NCI-H1092 (cell line): ENCODE data around the gene PRKCZ.
"Not testable (repeated sequence)": the region's sequence is repeated elsewhere in the genome, so short reads cannot be mapped to it uniquely, and the experiment has no call there.

Experiments used
- DNase-seq: peaks from one replicate; lab custom pipeline; 2025; lab: John Stamatoyannopoulos, UW

PRKCZ gene

GRCh38 chr1:2087766-2088165, 37.6 kb downstream of the PRKCZ start:
- no peak for DNase-seq

DNA sequence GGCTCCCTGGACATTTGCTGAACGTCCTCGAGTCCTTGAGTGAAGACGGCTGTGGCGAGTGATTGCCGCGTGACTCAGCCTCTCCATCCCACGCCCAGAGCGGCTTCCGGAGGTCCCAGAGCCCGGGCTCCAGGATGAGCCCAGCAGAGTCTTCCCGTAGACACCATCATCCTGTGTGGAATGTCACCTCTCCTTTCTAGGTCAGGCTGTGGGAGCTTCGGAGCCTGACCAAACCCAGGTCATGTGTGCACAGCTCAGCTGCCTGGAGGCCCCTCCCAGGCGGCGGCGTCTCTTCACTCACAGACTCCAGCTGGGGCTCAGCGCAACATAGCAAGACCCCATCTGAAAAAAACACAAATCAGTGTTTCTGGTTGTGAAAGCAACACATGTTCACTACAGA, 38.2 kb downstream of the PRKCZ start:
- DNase-seq, result no peak

DNA sequence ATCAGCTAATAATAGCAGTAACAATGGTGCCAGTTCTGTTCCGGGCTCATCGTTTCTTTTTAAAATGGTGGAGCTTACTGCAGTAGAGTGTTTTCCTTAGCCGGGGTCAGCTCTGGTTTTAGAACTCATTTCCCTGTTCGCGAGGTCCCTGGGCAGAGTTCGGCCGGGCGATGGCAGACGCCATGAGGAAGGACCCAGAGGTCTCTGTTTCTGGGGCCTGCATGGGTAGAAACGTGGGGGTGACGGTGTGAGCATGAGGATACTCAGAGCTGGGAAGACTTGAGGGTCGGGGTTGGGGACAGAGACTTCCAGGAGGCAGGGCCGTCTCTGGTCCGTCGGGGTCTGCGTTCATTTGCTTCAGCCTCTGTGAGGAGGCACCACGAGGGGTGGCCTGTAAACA, 38.8 kb downstream of the PRKCZ start:
- no peak for DNase-seq

DNA sequence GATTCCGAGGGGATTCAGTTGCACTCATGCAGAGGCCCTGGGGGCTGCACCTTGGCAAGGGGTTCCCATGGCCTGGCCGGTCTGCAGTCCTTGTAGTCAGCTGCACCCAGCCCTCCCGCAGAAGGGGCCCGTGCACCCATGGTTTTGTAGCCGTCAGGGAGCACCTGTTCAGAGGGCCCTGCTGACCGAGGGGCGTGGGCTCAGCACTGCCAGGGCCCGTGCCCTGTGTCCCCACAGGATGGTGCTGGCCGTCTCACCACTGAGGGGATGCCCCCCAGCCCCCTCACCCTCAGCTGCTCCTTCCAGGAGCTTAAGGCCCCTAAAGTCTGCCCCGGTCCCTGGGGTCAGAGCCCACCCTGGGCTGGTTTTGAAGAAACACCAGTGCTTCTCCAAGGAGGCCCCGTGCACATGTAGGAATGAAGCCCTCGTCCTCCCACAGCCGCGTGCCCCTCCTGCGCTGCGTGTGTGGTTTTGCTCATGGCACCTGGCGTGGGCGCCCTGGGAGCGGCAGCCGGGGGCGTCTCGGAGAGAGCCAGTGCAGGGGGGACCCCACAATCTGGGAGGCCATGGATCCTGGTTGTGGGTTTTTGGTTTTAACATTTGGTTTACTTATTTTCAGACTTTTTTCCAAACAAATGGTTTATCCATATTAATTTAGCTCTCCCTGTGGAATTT, 40.1 kb downstream of the PRKCZ start:
- no peak for DNase-seq

DNA sequence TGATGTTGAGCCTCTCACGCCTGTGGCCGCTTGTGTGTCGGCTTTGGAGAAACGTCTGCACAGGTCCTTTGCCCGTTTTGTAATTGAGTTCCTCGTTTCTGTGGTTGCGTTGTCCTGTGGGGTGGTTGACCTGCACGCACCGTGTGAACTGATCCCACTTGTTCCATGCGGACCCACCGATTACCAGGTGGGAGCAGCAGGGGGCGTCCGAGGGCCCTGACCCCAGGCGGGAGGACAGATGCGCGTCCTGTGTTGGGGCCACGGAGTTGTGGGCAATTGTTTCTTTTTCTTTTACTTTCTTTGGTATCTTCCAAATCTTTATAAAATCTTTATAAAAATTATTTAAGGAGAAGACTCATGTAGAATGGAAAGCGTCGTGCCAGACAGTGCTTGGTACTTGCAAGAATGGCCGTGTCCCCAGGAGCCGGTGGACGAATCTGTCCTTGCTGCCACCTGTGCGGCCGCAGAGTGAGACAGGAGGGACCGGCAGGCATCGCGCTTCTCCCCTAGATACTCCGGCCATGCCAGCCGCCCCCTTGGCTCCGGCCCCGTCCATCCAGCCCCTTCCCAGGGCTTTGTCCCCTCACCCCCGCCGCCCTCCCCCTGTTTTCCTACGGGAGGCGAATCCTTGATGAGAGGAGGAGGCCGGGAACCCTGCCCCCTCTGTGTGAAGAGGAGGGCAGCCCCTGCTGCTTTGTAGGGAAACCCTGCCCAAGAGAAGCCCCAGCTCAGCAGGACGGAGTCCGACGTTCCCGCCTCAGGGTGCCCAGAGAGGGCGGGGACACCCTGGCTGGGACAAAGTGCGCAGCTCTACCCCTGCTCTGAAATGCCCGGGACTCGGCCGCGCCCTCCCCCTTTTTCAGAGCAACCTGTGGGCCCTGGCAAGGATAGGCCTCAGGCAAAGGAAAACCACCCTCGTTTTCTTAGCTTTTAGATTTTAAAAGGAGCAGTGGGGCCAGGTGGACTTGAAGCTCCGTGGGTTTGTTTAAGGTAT, 41.7 kb downstream of the PRKCZ start:
- DNase-seq, result no peak

DNA sequence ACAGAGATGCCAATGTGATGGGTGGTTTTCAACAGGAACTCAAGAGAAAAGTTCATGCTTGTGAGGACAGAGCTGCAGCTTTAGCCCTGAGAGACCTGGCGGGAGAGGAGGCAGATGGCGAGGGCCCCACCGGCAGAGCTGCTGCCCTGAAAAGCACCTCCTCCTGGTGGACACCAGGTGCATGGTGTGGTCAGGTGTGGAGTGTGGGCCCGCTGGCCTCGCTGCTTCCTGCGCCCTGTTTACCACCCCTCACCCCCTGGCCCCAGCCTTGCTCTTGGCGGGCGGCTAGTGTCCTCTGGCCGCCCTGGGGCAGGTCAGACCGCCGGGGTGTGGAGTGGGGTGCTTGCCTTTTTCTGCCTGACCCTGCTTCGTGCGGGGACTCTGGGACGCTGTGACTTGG, 42.8 kb downstream of the PRKCZ start:
- no peak for DNase-seq

DNA sequence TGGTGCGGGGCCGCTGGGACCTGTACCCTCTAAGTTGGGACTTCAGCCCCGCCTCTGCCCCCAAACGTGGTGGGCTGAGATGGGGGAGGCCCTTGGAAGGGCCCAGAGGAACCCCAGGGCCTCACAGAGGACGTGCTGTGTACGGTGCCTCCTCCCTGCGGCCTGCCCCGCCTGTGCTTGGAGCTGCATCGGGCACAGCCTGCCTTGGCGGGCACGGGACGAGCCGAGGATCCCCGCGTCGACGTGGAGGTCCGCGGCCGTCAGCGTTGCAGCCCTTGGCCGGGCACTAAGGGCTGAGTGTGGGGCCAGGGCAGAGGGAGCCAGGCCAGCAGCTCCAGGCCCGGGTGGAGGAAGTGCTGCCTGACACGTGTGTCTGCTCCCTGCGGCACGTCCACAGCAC, 43.4 kb downstream of the PRKCZ start:
- DNase-seq, result no peak

DNA sequence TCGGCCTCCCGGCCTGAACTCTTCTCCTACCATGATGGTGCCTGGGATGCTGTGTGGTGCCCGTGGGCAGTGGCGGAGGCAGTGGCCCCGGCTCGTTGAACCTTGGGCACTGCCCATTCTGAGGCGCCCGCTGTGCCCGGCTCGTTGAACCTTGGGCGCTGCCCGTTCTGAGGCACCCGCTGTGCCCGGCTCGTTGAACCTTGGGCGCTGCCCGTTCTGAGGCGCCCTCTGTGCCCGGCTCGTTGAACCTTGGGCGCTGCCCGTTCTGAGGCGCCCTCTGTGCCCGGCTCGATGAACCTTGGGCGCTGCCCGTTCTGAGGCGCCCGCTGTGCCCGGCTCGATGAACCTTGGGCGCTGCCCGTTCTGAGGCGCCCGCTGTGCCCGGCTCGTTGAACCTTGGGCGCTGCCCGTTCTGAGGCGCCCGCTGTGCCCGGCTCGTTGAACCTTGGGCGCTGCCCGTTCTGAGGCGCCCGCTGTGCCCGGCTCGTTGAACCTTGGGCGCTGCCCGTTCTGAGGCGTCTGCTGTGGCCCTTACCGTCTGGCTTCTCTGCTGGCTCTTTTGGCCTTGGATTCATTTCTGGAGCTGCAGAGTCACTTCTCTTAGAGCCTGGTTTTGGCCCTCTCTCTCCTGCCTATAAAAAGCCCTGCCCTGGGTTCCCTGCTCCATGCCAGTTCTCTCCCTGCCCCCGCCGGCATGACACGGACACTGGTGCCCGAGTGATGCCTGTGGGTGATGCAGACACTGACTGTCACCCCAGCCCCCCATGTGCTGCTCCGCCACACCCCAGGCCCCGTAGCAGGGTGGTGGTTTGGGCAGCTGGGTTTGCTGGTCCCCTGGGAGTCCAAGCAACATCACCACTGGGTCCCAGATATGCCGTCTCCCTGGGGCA, 44.3 kb downstream of the PRKCZ start:
- not testable (repeated sequence) for DNase-seq

- no peak for DNase-seq
These were observed 45.2 kb downstream of the PRKCZ start for GRCh38 chr1:2095394-2095793.

DNA sequence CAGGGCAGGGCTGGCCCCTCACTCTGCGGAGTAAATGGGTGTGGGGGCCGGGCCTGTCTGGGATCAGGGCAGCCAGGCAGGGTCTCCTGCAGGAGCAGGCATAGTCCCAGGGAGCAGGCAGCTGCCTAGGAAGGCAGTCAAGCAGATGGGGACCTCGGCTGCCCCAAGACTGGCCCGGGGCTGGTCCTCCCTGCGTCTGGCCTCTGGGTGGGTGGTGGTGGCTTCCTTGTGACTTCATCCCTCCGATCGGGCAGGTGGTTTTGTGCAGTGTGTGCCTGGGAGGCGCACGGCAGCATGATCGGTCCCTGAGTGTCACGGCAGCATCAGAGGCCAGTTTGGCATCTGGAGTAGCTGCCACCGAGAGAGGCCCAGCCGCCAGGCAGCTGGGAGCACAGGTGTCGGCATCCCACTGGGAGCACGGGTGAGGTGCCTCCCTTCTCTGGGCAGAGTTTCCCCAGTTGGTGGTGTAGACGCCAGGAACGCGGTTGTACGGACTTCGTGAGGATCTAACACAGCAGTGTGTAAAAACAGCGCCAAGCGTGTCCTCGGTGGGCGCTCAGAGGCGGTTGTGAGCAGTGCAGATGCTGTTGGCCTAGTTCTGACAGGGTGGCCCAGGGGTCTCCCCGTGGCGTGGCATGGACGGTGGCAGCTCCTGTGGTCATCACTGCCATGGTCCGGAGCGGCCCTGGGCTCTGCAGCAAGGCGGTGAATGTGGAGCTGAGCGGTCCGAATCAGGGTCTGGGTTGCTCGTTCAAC, 45.9 kb downstream of the PRKCZ start:
- no peak for DNase-seq

DNA sequence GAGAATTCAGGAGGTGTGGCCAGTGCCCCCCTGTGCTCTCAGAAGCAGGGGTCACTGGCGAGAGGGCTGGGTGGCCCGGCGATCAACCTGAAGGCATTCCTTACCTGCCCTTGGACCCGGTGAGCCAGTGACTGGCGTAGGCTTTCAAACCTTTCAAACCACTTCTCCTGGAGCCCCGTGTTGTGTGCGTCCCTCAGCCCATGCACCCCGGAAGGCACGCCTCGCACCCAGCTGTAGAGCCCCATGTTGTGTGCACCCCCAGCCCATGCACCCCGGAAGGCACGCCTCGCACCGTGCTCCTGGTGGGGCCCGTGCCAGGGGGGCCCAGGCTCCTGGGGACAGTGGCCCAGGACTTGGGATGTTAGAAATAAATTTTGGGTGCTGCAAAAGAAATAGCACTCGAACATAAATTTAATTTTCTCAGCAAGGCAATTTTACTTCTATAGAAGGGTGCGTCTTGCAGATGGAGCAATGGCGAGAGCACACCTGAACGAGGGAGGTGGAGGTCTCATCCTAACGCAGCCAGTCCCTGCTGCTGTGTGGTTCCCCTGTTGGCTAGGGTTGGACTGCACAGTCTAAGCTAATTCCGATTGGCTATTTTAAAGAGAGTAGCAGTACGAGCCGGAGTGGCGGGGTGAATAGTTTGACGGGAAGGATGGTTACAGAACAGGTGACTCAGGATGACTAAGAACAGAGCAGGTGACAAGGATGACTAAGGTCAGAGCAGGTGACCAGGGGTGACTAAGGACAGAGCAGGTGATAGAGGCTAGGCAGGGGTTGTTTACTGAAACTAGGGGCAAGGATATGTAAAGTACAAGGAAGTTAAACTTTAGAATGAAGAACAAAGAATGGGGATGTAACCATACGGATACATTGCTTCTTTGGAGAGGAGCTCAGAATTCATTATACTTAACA, 47.4 kb downstream of the PRKCZ start:
- DNase-seq, result no peak

DNA sequence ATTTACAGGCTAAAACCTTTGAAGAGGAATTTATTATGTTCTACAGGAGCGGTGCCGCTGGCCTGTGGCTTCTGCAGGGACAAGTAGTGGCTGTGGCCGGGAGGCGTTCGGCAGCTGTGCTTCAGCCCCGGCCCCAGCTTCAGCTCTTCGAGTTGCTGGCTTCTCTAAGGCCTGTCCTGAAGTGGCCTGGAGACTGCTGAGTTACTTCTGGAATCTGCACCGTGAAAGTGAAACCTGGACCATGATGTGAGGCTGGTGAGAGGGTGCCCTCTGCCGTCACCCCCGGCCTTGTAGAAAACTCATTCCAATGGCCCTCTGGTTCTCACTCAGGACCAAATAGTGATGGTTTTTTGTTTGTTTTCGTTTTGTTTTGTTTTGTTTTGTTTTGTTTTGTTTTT, 48.1 kb downstream of the PRKCZ start:
- DNase-seq, result no peak

DNA sequence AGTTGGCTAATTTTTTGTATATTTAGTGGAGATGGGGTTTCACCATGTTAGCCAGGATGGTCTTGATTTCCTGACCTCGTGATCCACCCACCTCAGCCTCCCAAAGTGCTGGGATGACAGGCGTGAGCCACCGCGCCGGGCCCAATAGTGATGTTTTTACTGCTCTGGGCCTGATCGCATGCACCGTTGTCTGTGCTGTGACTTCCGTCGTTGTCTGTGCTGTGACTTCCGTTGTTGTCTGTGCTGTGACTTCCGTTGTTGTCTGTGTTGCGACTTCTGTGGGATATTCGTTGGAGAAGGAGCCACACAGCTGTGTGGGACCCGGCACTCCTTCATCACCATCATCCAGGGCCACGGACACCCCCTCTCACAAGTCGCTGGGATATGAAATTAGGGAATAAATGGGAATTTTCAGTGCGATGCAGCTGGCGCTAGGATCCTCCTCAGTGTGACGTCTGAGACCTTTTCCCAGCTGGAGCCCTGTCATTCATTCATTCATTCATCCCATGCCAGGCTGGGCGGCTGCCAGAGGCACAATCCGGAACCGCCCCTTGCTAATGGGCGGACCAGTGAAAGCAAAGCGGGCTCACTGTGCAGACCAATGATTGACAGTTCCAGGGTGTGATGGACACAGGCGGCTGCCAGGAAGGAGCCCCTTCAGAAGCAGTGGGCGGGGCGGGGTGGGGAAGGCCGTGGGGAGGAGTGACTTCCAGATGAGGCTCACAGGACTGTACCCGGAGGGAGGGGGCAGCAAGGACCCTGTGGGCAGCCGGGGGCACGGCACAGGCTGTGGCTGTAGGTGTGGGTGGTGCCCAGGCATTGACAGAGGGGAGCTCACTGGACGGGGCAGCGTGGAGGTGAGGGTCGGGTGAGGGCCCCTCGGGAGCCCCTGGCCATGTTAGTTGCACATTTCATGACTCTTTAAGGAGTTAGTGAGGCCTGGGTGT, 48.9 kb downstream of the PRKCZ start:
- DNase-seq, result no peak

DNA sequence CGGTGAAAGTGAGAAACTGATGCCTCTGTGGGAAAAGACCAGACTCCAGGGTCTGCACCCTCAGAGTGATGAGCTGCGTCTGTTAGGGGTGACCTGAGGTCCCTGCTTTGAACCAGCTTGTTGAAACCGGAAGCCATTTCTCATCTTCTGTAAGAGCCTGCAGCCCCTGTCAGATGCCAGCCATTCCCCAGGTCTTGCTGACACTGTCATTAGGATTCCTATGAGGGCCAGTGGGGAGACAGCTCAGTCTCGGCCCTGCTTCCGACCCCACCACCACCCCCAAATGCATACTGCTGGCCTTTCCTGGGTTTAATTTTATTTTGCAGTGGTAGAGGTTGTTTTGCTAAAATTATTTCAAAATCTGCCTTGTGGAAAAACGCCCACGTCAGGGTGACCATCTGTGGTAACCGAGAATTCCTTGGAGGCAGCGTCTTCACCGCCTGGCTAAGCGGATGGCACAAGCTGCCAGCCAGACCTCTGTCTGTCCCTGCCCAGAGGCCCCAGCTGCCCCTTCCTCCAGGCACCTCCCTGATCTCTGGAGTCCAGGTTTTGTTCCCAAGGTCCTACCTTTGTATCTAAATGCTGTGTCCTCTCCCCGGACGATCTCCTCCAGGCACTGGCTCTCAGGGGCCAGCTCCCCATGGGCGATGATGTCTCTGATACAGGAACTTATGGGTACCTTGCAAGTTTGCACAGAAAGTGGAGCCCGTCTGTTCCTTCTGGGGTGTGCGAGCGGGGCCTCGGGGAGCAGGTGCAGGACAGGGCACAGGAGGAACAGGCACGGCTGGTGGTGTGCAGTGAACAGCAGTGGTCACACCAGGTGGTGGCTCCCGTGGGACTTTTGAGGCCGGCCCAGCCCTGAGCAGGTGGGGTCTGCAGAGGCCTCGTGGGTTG, 49.9 kb downstream of the PRKCZ start:
- DNase-seq, result no peak

DNA sequence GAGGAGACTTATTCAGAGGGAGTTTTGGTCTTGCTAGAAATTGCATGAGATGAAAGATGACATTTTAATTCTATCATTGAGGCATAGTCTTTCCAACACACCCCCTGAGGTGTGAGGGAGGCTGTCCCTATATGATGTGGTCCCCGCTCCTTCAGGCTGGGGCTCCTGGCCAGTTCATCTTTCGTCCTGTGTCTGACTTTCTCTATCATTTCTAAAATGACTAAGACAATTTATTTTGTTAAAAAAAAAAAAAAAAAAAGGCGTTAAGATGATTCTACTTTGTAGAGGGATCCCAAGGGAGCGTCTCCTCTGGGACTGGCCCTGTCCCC, 50.5 kb downstream of the PRKCZ start:
- DNase-seq, result no peak

DNA sequence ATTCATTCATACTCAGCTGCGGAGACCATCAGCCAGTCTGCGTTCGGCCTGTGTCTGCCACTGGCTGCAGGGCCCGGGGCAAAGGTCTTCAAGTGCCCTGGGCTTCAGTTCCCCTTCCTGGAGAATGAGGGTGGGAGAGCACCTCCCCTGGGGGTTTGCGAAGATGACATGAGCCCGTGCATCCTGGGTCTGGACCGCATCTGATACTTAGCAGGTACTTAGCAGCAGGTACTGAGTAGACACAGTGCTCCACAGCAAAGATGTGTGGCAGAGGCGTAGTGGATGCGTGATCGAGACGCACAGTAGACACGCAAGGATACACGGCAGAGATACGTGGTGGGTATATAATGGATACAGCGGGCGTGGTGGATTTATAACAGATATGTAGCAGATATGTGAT, 51.3 kb downstream of the PRKCZ start:
- DNase-seq, result no peak

- no peak for DNase-seq
These were observed 51.7 kb downstream of the PRKCZ start for GRCh38 chr1:2101946-2102345.

DNA sequence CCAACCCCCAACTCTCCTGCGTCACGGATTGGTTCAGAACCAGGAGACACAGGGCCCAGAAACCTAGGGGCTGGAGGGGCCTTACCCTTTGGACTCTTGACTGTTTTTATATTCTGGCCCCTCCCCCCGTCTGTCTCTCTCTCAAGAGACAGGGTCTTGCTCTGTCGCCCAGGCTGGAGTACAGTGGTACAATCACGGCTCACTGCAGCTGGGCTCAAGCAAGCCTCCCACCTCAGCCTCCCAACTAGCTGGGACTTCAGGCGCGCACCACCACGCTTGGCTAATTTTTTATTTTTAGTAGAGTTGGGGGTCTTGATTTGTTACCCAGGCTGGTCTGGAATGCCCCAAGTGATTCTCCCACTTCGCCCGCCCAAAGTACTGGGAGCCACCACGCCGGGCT, 52.5 kb downstream of the PRKCZ start:
- DNase-seq, result no peak
